ENCODE results near the gene CAMK2A. TPM values are rescaled to one million over a fixed set of nuclear protein-coding genes. Genes with fewer than 3 reads are reported as not detected.

Gene CAMK2A
- total and polyA plus RNA-seq, 2 donors (not counting 3 experiments of a cell fraction or from before 2014, with no cell fraction given), result not detected

- POLR2A ChIA-PET, result no interaction called here
- H3K27ac ChIP-seq (ENCODE audit: insufficient read depth, low read depth, low read length), result no peak overlapping the region
- no peak for FAIRE-seq
- BruUV-seq (replicated peaks), result no TSS peak
- H2AFZ ChIP-seq (ENCODE audit: low read depth, low read length), result no peak overlapping the region
- no peak for TF ChIP-seq CTCF (IDR thresholded peaks at IDR 0.05; ENCODE audit: extremely low read depth in 1 of 2, insufficient read depth in 1 of 2, low read depth in 1 of 2, low read length in 2 of 2)
- no peak for TF ChIP-seq EZH2 (IDR thresholded peaks at IDR 0.05; ENCODE audit: borderline replicate concordance, low read depth, low read length, severe bottlenecking)
- no peak for TF ChIP-seq MAX (IDR thresholded peaks at IDR 0.05; ENCODE audit: insufficient read depth, insufficient read length)
- no peak for TF ChIP-seq JUN (IDR thresholded peaks at IDR 0.05; ENCODE audit: borderline replicate concordance, insufficient read depth, insufficient read length, low read depth)
- no peak for TF ChIP-seq GATA2 (IDR thresholded peaks at IDR 0.05; ENCODE audit: insufficient read depth, insufficient read length, low read depth, low read length)
- no peak for TF ChIP-seq MYC (IDR thresholded peaks at IDR 0.05; ENCODE audit: low read depth, low read length)
- TF ChIP-seq POLR2AphosphoS5 (IDR thresholded peaks at IDR 0.05; ENCODE audit: insufficient read depth, low read depth, low read length), result no peak
- TF ChIP-seq FOS (IDR thresholded peaks at IDR 0.05; ENCODE audit: borderline replicate concordance, insufficient read depth, low read length), result no peak
- no peak for TF ChIP-seq POLR2A (IDR thresholded peaks at IDR 0.05; ENCODE audit: low read depth, low read length)
- no peak overlapping the region for H3K4me2 ChIP-seq (ENCODE audit: insufficient read depth, low read length)
- no peaks in the 10 kb centered on the region for H3K9me1 ChIP-seq (replicated peaks; ENCODE audit: control insufficient read depth, extremely low read depth, insufficient read depth, low read length)
- no peak for DNase-seq (ENCODE audit: low read depth, low spot score)
- dilution Hi-C loops (cut with MboI; ENCODE audit: extremely low pct_ligation_motif_present, low sequenced_read_pairs), result no loop called here
- no peaks in the 10 kb centered on the region for H3K9me3 ChIP-seq (replicated peaks; ENCODE audit: control insufficient read depth, insufficient read depth, low read length)
- no peak overlapping the region for H3K9ac ChIP-seq (replicated peaks; ENCODE audit: extremely low read depth, insufficient read depth, low read length)
- no peaks in the 10 kb centered on the region for H3K4me1 ChIP-seq (ENCODE audit: control insufficient read depth, extremely low read depth, insufficient read depth, low read length)
- CTCF ChIA-PET, result interaction anchor here (1.2 kb wide), 1 partner anchor 35 kb away, joined by 4 read pairs; no protein-coding TSS in a partner anchor
- peaks cover 11 to 15% of the 10 kb centered on the region in 2 experiments for H3K27me3 ChIP-seq (ENCODE audit: control insufficient read depth in 2 of 2, insufficient read depth in 2 of 2, low read length in 2 of 2)
- no peak overlapping the region for H3K4me3 ChIP-seq (replicated peaks in 1 of 3; ENCODE audit: insufficient read depth in 1 of 3, low read depth in 1 of 3, low read length in 3 of 3)
- H3K79me2 ChIP-seq (ENCODE audit: control insufficient read depth, insufficient read depth, low read length), result no peaks in the 10 kb centered on the region
- H3K36me3 ChIP-seq (ENCODE audit: control insufficient read depth in 2 of 2, extremely low read depth in 1 of 2, insufficient read depth in 2 of 2, low read length in 2 of 2), result no peaks in the 10 kb centered on the region
- H4K20me1 ChIP-seq (replicated peaks; ENCODE audit: control insufficient read depth, extremely low read depth, insufficient read depth, low read length), result no peaks in the 10 kb centered on the region
- intact Hi-C loops (cut with micrococcal nuclease), result no loop called here
Measured at GRCh38 chr5:150197476-150197875, 92.1 kb downstream of the CAMK2A start.

All from endothelial cell of umbilical vein (primary cell).